Stomach (tissue), 19 donors: ENCODE measurements around the gene USP44. TPM values are rescaled to one million over a fixed set of nuclear protein-coding genes. Genes with fewer than 3 reads are reported as not detected.

Source experiments
- DNase-seq, 2 donors: peaks; one replicate each; pipeline versions ENCODE4 v3.0.0 to v3.0.0-alpha.2; 2013 to 2019
- H3K27ac ChIP-seq, 5 donors: fragments of 200-600 bp in 4 of 5; sonication (generic) in 4 of 5; one replicate each; pipeline ENCODE4 v1.5.1; 2013 to 2019; ENCODE audit warnings: mild to moderate bottlenecking in 1 of 5, moderate library complexity in 1 of 5
- H3K27me3 ChIP-seq, 3 donors: fragments of 200-600 bp; sonication (generic); one replicate each; pipeline ENCODE4 v1.5.1; 2017 to 2019; ENCODE audit warnings: mixed run types in 1 of 3
- H3K36me3 ChIP-seq, 4 donors: fragments of 200-600 bp; sonication (generic); 1 replicate in 3 of 4; 2 replicates in 1 of 4; pipeline ENCODE4 v1.5.1; 2016 to 2019
- H3K4me1 ChIP-seq, 4 donors: fragments of 200-600 bp; sonication (generic); one replicate each; pipeline ENCODE4 v1.5.1; 2016 to 2019
- H3K4me3 ChIP-seq, 4 donors: fragments of 200-600 bp; sonication (generic) in 3 of 4; one replicate each; pipeline ENCODE4 v1.5.1; 2016 to 2019; ENCODE audit warnings: mild to moderate bottlenecking in 1 of 4
- H3K9me3 ChIP-seq, 4 donors: fragments of 200-600 bp; sonication (generic); one replicate each; pipeline ENCODE4 v1.5.1; 2016 to 2019
- CTCF ChIP-seq, 7 experiments: fragments of 450-650 bp in 4 of 7; fragments of 200-600 bp in 3 of 7; sonication (generic) in 3 of 7; IDR thresholded peaks; one replicate each; pipeline ENCODE4 v1.5.1; 2016 to 2019; ENCODE audit warnings: antibody characterized with exemption in 7 of 7, control low read depth in 2 of 7, mild to moderate bottlenecking in 1 of 7
- EP300 ChIP-seq: sonication (generic); formaldehyde crosslinking; IDR thresholded peaks from one replicate; pipeline ENCODE4 v1.6.1; 2017; ENCODE audit warnings: antibody characterized with exemption
- POLR2A ChIP-seq, 4 donors: fragments of 450-650 bp; IDR thresholded peaks; one replicate each; pipeline ENCODE4 v1.6.1; 2016; ENCODE audit warnings: antibody characterized with exemption in 4 of 4, control low read depth in 2 of 4, mild to moderate bottlenecking in 1 of 4, moderate library complexity in 1 of 4
- POLR2AphosphoS5 ChIP-seq, 3 donors: sonication (generic); formaldehyde crosslinking; IDR thresholded peaks; one replicate each; pipeline ENCODE4 v1.6.1; 2016; ENCODE audit warnings: antibody characterized with exemption in 3 of 3
- WGBS, 5 donors: extraction: QIAGEN DNeasy Blood & Tissue Kit in 3 of 5; methylation state at CpG; one replicate each; pipeline versions ENCODE4 v1.1.5 to v1.1.7; 2013 to 2018; 5-methylcytosine and 5-hydroxymethylcytosine counted together
- intact Hi-C: fragments of 100-400 bp; cut with DNase I; formaldehyde crosslinking; loops from one replicate; pipeline ENCODE4 v1.15.1; 2023; ENCODE audit warnings: low total_unique reads
- long read RNA-seq, 10 donors: transcript quantifications; one replicate each; lab custom pipeline, GENCODE V29; 2026
- polyA plus RNA-seq, 3 donors: library from polyadenylated mRNA; stranded (reverse); fragments of 200-250 nt; gene quantifications; one replicate each; pipeline ENCODE4 v1.2.3, GENCODE V29; 2013
- total RNA-seq, 5 donors: library from RNA; depleted of rRNA; stranded (reverse); fragments of >200 nt; gene quantifications; one replicate each; pipeline versions ENCODE4 v1.1.0 to v1.2.3, GENCODE V29; 2014 to 2016
- donor health status: healthy with polysubstance abuse.
- donor health status: Bipolar disorder and iron deficiency.
- donor health status: healthy.

The USP44 gene
- total RNA-seq = 1 to 10 TPM in 1 of 5 donors, under 1 TPM in 2, not detected in 2; under 0.01 to 2.6 (median 0.43) TPM
- polyA plus RNA-seq = under 1 TPM; 0.19 to 0.61 (median 0.28) TPM
- long read RNA-seq, donor 1 = 0 reads
- long read RNA-seq, donor 2 = 0 reads
- long read RNA-seq, donor 3 = 0 reads
- long read RNA-seq, donor 4 = 0 reads
- long read RNA-seq, donor 5 = 0 reads
- long read RNA-seq, donor 6 = 0 reads
- long read RNA-seq, donor 7 = 0 reads
- long read RNA-seq, donor 8 = 0 reads
- long read RNA-seq, donor 9, partial matches to known transcripts = 0 of 1 reads
- long read RNA-seq, donor 9, other reads (novel, unspliced or antisense) = 0 of 1 reads
- long read RNA-seq, donor 10 = 0 reads

- H3K27me3 ChIP-seq = peaks cover 0 to 33% (median 17%) of the 10 kb centered on the region in 3 donors
- H3K27ac ChIP-seq = no peak within 1 kb of the TSS
- peaks cover 0 to 17% (median 0%) of the 10 kb centered on the region in 4 donors for H3K9me3 ChIP-seq
- no peaks in the 10 kb centered on the region for H3K36me3 ChIP-seq
- 57 to 70% (median 60%) methylated on average over 8 to 9 of the region's 9 CpGs for WGBS, 5 donors
- intact Hi-C loops = no loop called here
- DNase-seq = no peak
- TF ChIP-seq EP300 = no peak
- no peak for TF ChIP-seq POLR2A (IDR thresholded peaks at IDR 0.05)
- no peak for TF ChIP-seq CTCF (IDR thresholded peaks at IDR 0.05)
- TF ChIP-seq POLR2AphosphoS5 (IDR thresholded peaks at IDR 0.05) = no peak
- no peak within 1 kb of the TSS for H3K4me3 ChIP-seq
- H3K4me1 ChIP-seq = peaks cover 0 to 21% (median 18%) of the 10 kb centered on the region in 4 donors
Observed at GRCh38 chr12:95551305-95551704, at the start of gene USP44. Gene USP44 (minus strand): TSS chr12:95551476. CDS start chr12:95534256, 17,220 bp downstream.

- Histone ChIP-seq H3K9me3 (no peaks in the 10 kb centered on the region), H3K27ac (no peak overlapping the region), H3K4me3 (no peak overlapping the region), H3K36me3 (no peaks in the 10 kb centered on the region), H3K4me1 (peaks cover 0 to 4% (median 0%) of the 10 kb centered on the region in 4 donors), H3K27me3 (no peaks in the 10 kb centered on the region)
- intact Hi-C loops = no loop called here
- TF ChIP-seq POLR2A (IDR thresholded peaks at IDR 0.05) (no peak), EP300 (no peak), POLR2AphosphoS5 (IDR thresholded peaks at IDR 0.05) (no peak), CTCF (IDR thresholded peaks at IDR 0.05) (no peak)
- 90 to 97% (median 96%) methylated on average over 8 of the region's 8 CpGs for WGBS, 5 donors
- DNase-seq = no peak
Observed at GRCh38 chr12:95600567-95600966, 49.3 kb upstream of the USP44 start.

- Histone ChIP-seq H3K9me3 (no peaks in the 10 kb centered on the region), H3K4me1 (peaks cover 0 to 4% (median 0%) of the 10 kb centered on the region in 4 donors), H3K4me3 (no peak overlapping the region), H3K36me3 (no peaks in the 10 kb centered on the region), H3K27me3 (no peaks in the 10 kb centered on the region), H3K27ac (no peak overlapping the region)
- DNase-seq = no peak
- TF ChIP-seq EP300 = no peak
- no peak for TF ChIP-seq POLR2AphosphoS5 (IDR thresholded peaks at IDR 0.05)
- no peak for TF ChIP-seq POLR2A (IDR thresholded peaks at IDR 0.05)
- no peak for TF ChIP-seq CTCF (IDR thresholded peaks at IDR 0.05)
- WGBS, 5 donors = 94 to 98% (median 95%) methylated on average over 5 of the region's 5 CpGs
- intact Hi-C loops = no loop called here
Observed at GRCh38 chr12:95599880-95600279, 48.6 kb upstream of the USP44 start.

- H3K4me3 ChIP-seq = no peak overlapping the region
- no peak overlapping the region for H3K27ac ChIP-seq
- H3K9me3 ChIP-seq = no peaks in the 10 kb centered on the region
- TF ChIP-seq CTCF (IDR thresholded peaks at IDR 0.05) = no peak
- no peak for TF ChIP-seq POLR2A (IDR thresholded peaks at IDR 0.05)
- TF ChIP-seq POLR2AphosphoS5 (IDR thresholded peaks at IDR 0.05) = no peak
- TF ChIP-seq EP300 = no peak
- no peak for DNase-seq
- peaks cover 0 to 9% (median 0%) of the 10 kb centered on the region in 4 donors for H3K4me1 ChIP-seq
- WGBS, 5 donors = 61 to 86% (median 81%) methylated on average over 2 of the region's 2 CpGs
- H3K27me3 ChIP-seq = no peaks in the 10 kb centered on the region
- H3K36me3 ChIP-seq = no peaks in the 10 kb centered on the region
- intact Hi-C loops = no loop called here
Observed at GRCh38 chr12:95594136-95594535, 42.9 kb upstream of the USP44 start.
